PC-3 (cell line): ENCODE measurements around the gene VASH1.

Source experiments
- EZH2 ChIP-seq: fragments of 300-600 bp; sonication (generic); IDR thresholded peaks from one replicate; pipeline ENCODE4 v1.6.1; 2017; ENCODE audit warnings: antibody characterized with exemption, mild to moderate bottlenecking, low read length; ENCODE audit not compliant: unreplicated experiment
- EZH2phosphoT487 ChIP-seq: fragments of 300-600 bp; sonication (generic); IDR thresholded peaks from 2 replicates; pipeline ENCODE4 v1.6.1; 2018; ENCODE audit warnings: mild to moderate bottlenecking, antibody characterized with exemption, low read length, borderline replicate concordance
- TF ChIP-seq, protein P1 (sequence below): fragments of 300-600 bp; sonication (generic); conservative IDR thresholded peaks from 2 replicates; pipeline ENCODE4 v1.5.1; 2017; ENCODE audit warnings: antibody characterized with exemption, low read depth, mild to moderate bottlenecking, low read length

GRCh38 chr14:76826122-76826521 lies 64.9 kb downstream of the VASH1 start, which contains the start of gene LRRC74A:
- TF ChIP-seq, protein P1, sequence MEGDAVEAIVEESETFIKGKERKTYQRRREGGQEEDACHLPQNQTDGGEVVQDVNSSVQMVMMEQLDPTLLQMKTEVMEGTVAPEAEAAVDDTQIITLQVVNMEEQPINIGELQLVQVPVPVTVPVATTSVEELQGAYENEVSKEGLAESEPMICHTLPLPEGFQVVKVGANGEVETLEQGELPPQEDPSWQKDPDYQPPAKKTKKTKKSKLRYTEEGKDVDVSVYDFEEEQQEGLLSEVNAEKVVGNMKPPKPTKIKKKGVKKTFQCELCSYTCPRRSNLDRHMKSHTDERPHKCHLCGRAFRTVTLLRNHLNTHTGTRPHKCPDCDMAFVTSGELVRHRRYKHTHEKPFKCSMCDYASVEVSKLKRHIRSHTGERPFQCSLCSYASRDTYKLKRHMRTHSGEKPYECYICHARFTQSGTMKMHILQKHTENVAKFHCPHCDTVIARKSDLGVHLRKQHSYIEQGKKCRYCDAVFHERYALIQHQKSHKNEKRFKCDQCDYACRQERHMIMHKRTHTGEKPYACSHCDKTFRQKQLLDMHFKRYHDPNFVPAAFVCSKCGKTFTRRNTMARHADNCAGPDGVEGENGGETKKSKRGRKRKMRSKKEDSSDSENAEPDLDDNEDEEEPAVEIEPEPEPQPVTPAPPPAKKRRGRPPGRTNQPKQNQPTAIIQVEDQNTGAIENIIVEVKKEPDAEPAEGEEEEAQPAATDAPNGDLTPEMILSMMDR = no peak
- TF ChIP-seq EZH2phosphoT487 (no peak), EZH2 (no peak)
